Activated CD8-positive, alpha-beta memory T cell treated with anti-CD3 and anti-CD28 coated beads, Interleukin-2, amount 10 ng/mL, durations not matched to agents 7 days and 5 days (primary cell): ENCODE data around the gene CDK14. TPM values are rescaled to one million over a fixed set of nuclear protein-coding genes. Genes with fewer than 3 reads are reported as not detected.

ENCODE experiments used
- ATAC-seq: fragments of 150-1000 bp; cut with Tn5 transposase; one replicate; pipeline ENCODE4 v1.10.0; 2021; ENCODE audit warnings: moderate library complexity
- CTCF ChIA-PET: fragments of 350-600 bp; sonication (Branson Sonifier 250); formaldehyde crosslinking; loops from one replicate; lab custom pipeline; 2021; ENCODE audit warnings: antibody characterized with exemption; lab: Charles Lee
- DNase-seq: peaks from one replicate; pipeline ENCODE4 v3.0.0-alpha.2; 2020
- H3K27ac Mint-ChIP-seq: one replicate; pipeline ENCODE4 v1.8.0; 2021; ENCODE audit warnings: mild to moderate bottlenecking, mixed read lengths
- H3K27me3 Mint-ChIP-seq: one replicate; pipeline ENCODE4 v1.8.0; 2021; ENCODE audit warnings: mixed read lengths
- H3K36me3 Mint-ChIP-seq: one replicate; pipeline ENCODE4 v1.8.0; 2021; ENCODE audit warnings: mild to moderate bottlenecking, mixed read lengths
- H3K4me1 Mint-ChIP-seq: one replicate; pipeline ENCODE4 v1.8.0; 2021; ENCODE audit warnings: mixed read lengths
- H3K4me3 Mint-ChIP-seq: one replicate; pipeline ENCODE4 v1.8.0; 2021; ENCODE audit warnings: mild to moderate bottlenecking, moderate library complexity, mixed read lengths
- H3K9me3 Mint-ChIP-seq: one replicate; pipeline ENCODE4 v1.8.0; 2022; ENCODE audit warnings: low read depth, mixed read lengths
- total RNA-seq, 2 experiments: library from RNA; stranded (reverse); gene quantifications; one replicate each; pipeline ENCODE4 v1.2.3, GENCODE V29; 2021

CDK14 gene
- total RNA-seq, 2 experiments from 2014 or later: 0.20 to 0.23 TPM

DNA sequence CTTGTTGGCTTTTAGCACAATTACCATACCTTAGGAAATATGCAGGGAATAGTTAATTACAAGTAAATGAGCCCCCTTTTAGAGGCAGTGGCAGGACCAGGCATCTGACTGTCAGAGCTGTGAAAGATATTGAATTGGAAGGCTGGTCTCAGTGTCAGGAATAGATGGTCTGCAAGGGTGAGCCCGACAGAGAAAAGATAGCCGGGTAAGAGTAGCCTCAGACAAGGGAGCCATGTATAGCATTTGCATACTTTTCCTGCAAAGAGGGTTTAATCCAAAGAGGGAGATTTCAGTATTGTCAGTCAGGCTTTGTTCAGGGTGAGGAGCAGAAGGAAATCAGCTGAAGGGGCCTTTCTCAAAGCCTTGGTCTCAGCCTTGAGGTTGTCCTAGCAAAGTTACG, 539.2 kb downstream of the CDK14 start:
- ATAC-seq (no peak), DNase-seq (no peak)
- H3K9me3 Mint-ChIP-seq: no peaks in the 10 kb centered on the region
- no peak overlapping the region for H3K27ac Mint-ChIP-seq
- H3K36me3 Mint-ChIP-seq: no peaks in the 10 kb centered on the region
- CTCF ChIA-PET: no interaction called here
- no peak overlapping the region for H3K4me3 Mint-ChIP-seq
- no peaks in the 10 kb centered on the region for H3K27me3 Mint-ChIP-seq
- no peaks in the 10 kb centered on the region for H3K4me1 Mint-ChIP-seq

- no peaks in the 10 kb centered on the region for H3K4me1 Mint-ChIP-seq
- DNase-seq (no peak), ATAC-seq (no peak)
- CTCF ChIA-PET: no interaction called here
- H3K27ac Mint-ChIP-seq: no peak overlapping the region
- H3K4me3 Mint-ChIP-seq: no peak overlapping the region
- no peaks in the 10 kb centered on the region for H3K36me3 Mint-ChIP-seq
- no peaks in the 10 kb centered on the region for H3K27me3 Mint-ChIP-seq
- H3K9me3 Mint-ChIP-seq: no peaks in the 10 kb centered on the region
These were observed 539.7 kb downstream of the CDK14 start for GRCh38 chr7:91135703-91136430.

GRCh38 chr7:91137153-91137787, 541.1 kb downstream of the CDK14 start:
- DNase-seq (no peak), ATAC-seq (no peak)
- Mint-ChIP-seq H3K27me3 (no peaks in the 10 kb centered on the region), H3K4me1 (no peaks in the 10 kb centered on the region), H3K9me3 (no peaks in the 10 kb centered on the region), H3K27ac (no peak overlapping the region), H3K4me3 (no peak overlapping the region), H3K36me3 (no peaks in the 10 kb centered on the region)
- CTCF ChIA-PET: no interaction called here

DNA sequence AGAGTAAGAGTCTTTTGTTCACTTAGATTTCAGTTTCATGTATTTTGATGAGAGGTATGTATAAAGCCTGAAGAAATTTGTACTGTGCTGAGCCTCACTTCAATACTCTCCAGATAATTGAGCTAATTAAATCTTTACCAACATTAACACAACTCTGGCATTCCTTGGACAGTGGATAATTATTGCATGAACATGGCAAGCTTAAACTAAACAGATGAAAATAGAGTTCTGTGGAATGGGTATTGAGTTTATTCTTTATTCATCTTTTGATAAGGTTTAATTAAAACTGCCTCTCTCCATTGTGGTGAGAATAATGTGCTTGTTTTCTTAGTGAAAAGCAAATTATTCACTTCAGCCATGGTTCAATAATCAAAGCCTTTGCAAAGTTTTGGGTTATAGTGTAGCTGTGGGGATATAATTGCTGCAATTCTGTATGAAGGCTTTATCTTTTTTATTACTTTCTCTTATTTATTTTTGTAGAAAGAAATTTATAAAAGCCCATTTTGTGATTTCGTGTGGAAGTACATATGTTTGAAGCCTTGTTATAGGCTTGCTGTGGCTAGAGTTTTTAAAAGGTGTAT, 541.8 kb downstream of the CDK14 start:
- DNase-seq (no peak), ATAC-seq (no peak)
- Mint-ChIP-seq H3K36me3 (no peaks in the 10 kb centered on the region), H3K9me3 (no peaks in the 10 kb centered on the region), H3K27me3 (no peaks in the 10 kb centered on the region), H3K4me1 (no peaks in the 10 kb centered on the region), H3K27ac (no peak overlapping the region), H3K4me3 (no peak overlapping the region)
- CTCF ChIA-PET: no interaction called here

DNA sequence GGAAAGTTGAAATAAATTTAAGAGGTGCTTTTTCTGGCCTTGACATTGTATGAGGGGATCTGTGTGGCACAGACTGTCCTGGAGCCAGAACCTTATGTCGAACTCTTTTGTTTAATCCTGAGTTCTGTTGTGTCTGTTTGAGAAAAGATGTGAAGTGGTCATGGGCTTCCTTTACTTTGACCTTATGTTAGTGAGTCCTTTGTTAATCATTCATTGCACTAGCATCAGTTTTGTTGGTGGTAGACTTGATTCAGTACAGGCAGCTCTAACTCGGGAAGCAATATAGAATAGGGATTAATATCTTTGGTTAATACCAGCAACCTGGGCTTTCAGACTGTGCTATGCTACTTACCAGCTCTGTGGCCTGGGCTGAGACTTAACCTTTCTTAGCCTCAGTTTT, 544.2 kb downstream of the CDK14 start:
- Mint-ChIP-seq H3K27ac (no peak overlapping the region), H3K4me1 (no peaks in the 10 kb centered on the region), H3K36me3 (no peaks in the 10 kb centered on the region), H3K27me3 (no peaks in the 10 kb centered on the region), H3K4me3 (no peak overlapping the region), H3K9me3 (no peaks in the 10 kb centered on the region)
- DNase-seq (no peak), ATAC-seq (no peak)
- CTCF ChIA-PET: no interaction called here

DNA sequence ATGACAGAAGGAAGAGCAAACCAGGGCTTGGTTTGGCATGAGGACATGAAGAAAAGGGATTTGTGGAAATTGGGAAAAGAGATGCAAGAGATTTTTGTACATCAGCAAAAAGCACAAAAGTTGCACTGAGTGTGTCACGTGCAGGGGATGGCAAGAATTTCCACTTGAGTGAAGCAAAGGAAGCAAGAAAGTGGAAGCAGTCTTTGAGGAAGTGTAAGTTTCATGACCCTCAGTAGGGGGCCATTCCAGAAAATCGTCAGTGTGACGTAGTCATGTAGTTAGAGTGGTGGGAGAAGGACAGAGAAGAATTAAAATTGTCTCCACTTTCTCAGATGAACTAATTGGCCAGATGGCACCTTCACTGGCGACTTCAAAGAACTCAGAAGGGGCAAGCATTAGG, 544.9 kb downstream of the CDK14 start:
- CTCF ChIA-PET: no interaction called here
- Mint-ChIP-seq H3K27me3 (no peaks in the 10 kb centered on the region), H3K4me3 (no peak overlapping the region), H3K27ac (no peak overlapping the region), H3K4me1 (no peaks in the 10 kb centered on the region), H3K9me3 (no peaks in the 10 kb centered on the region), H3K36me3 (no peaks in the 10 kb centered on the region)
- no peak for DNase-seq
- no peak for ATAC-seq

DNA sequence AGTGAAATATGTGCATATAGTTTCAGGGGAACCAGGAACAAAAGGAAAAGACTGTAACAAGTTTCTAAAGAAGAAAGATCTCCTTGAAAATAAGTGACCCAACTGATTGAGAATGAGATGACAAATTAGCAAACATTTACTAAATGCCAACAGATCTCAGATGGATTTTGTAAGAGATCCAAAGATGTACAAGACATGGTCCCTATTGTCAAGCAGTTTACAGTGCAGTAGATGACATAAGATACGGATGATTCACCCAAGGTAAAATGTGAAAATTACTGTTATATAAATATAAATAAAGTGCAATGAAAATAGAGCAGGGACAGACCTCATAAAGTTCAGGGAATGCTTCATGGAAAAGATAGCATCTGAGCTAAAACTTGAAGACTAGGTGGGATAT, 546.6 kb downstream of the CDK14 start:
- DNase-seq (no peak), ATAC-seq (no peak)
- Mint-ChIP-seq H3K36me3 (no peaks in the 10 kb centered on the region), H3K4me1 (no peaks in the 10 kb centered on the region), H3K4me3 (no peak overlapping the region), H3K9me3 (no peaks in the 10 kb centered on the region), H3K27ac (no peak overlapping the region), H3K27me3 (no peaks in the 10 kb centered on the region)
- CTCF ChIA-PET: no interaction called here

- Mint-ChIP-seq H3K4me3 (no peak overlapping the region), H3K27me3 (no peaks in the 10 kb centered on the region), H3K27ac (no peak overlapping the region), H3K36me3 (no peaks in the 10 kb centered on the region), H3K9me3 (no peaks in the 10 kb centered on the region), H3K4me1 (no peaks in the 10 kb centered on the region)
- CTCF ChIA-PET: no interaction called here
- ATAC-seq (no peak), DNase-seq (no peak)
These were observed 553.5 kb downstream of the CDK14 start for GRCh38 chr7:91149341-91150246.

DNA sequence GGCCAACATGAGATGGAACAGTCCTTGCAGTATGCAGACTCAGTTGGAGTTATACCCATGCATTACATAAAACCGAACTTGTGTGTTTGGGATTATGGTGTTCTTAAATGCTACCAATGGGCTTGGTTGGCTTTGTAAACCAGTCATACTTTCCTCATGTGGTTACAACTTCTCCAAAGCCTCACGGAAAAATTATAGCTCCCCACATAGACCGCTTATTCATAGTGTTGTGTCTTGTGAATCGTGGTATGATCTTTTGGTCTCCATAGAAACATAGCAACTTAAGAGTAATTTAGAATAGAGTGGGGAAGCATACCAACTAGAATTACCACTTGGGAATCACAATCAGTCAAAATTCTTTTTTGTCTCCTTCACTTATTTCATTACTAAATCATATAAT, 555.8 kb downstream of the CDK14 start:
- Mint-ChIP-seq H3K9me3 (no peaks in the 10 kb centered on the region), H3K4me1 (no peaks in the 10 kb centered on the region), H3K36me3 (no peaks in the 10 kb centered on the region), H3K27ac (no peak overlapping the region), H3K27me3 (no peaks in the 10 kb centered on the region), H3K4me3 (no peak overlapping the region)
- DNase-seq (no peak), ATAC-seq (no peak)
- CTCF ChIA-PET: no interaction called here

- Mint-ChIP-seq H3K27me3 (no peaks in the 10 kb centered on the region), H3K9me3 (no peaks in the 10 kb centered on the region), H3K4me3 (no peak overlapping the region), H3K36me3 (no peaks in the 10 kb centered on the region), H3K4me1 (no peaks in the 10 kb centered on the region), H3K27ac (no peak overlapping the region)
- CTCF ChIA-PET: no interaction called here
- ATAC-seq (no peak), DNase-seq (no peak)
These were observed 560.4 kb downstream of the CDK14 start for GRCh38 chr7:91156316-91157185.

DNA sequence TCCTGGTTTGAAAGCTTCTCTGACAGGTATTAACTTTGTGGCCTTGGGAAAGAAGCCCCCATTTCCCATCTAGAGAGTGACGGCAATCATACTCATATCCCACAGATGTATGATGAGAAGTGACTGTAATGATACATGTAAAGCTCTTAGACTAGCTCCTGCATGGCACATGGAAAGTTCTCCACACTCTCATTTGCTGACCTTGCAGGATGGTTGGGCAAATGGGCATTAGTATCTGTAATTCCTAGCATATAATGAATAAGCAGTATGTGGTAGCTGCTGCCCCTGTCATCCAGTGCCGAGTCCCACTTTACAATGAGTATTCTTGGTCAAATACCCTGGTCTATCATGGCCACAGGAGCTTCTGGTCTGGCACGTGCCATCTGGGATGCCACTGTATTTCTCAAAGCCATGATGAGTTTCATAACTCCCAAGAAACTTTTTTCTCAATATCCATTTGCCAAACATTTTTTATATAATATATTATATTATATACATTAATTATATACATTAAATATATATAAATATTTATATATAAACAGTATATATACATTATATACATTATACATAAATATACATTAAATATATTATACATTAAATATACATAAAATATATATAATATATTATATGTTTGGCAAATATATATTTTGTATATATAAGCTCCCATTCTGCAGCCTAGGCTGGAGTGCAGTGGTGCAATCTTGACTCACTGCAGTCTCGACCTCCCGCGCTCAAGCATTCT, 561.6 kb downstream of the CDK14 start:
- Mint-ChIP-seq H3K27ac (no peak overlapping the region), H3K4me3 (no peak overlapping the region), H3K27me3 (no peaks in the 10 kb centered on the region), H3K9me3 (no peaks in the 10 kb centered on the region), H3K36me3 (no peaks in the 10 kb centered on the region), H3K4me1 (no peaks in the 10 kb centered on the region)
- CTCF ChIA-PET: no interaction called here
- ATAC-seq: no peak
- DNase-seq: no peak

- H3K4me1 Mint-ChIP-seq: no peaks in the 10 kb centered on the region
- H3K4me3 Mint-ChIP-seq: no peak overlapping the region
- ATAC-seq: no peak
These were observed 566.3 kb downstream of the CDK14 start for GRCh38 chr7:91162436-91162835.

More at GRCh38 chr7:91162436-91162835, 566.3 kb downstream of the CDK14 start:
- H3K27ac Mint-ChIP-seq: no peak overlapping the region
- DNase-seq: no peak
- H3K36me3 Mint-ChIP-seq: no peaks in the 10 kb centered on the region
- no peaks in the 10 kb centered on the region for H3K27me3 Mint-ChIP-seq
- CTCF ChIA-PET: no interaction called here
- H3K9me3 Mint-ChIP-seq: no peaks in the 10 kb centered on the region
